ENCODE measurements around the gene ZNF750.

The ZNF750 gene

DNA sequence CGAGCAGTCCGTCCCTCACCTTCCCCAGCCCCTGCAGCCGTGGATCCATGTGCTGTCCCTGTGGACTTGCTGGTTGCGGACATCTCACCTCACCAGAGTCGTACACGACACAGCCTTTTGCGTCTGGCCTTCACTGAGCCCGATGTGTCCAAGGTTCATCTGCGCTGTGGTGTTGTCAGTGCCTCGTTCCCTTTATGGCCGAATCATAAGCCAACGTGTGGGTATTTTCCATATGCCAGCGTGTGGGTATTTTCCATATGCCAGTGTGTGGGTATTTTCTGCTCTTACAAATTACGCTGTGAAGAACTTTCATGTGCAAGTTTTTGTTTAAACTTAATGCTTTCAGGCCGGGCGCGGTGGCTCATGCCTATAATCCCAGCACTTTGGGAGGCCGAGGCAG lies 56.3 kb downstream of the ZNF750 start:
- Histone ChIP-seq H3F3A (ENCODE audit: control insufficient read depth, insufficient read depth) (no peaks in the 10 kb centered on the region), H4K20me1 (ENCODE audit: control insufficient read depth, insufficient read depth, low read depth, low read length) (no peaks in the 10 kb centered on the region), H3K9me3 (ENCODE audit: control insufficient read depth, insufficient read depth, low read length) (no peaks in the 10 kb centered on the region), H3K4me2 (ENCODE audit: low read length) (no peak overlapping the region), H3K36me3 (ENCODE audit: control insufficient read depth, low read length) (peaks cover 30% of the 10 kb centered on the region), H3K79me2 (ENCODE audit: control insufficient read depth, low read length) (no peaks in the 10 kb centered on the region), H3K27ac (ENCODE audit: low read depth, low read length) (no peak overlapping the region), H3K9me2 (replicated peaks; ENCODE audit: control insufficient read depth, low read length) (no peaks in the 10 kb centered on the region), H3K4me1 (ENCODE audit: control insufficient read depth, low read length) (peaks cover 4% of the 10 kb centered on the region), H3K27me3 (ENCODE audit: control insufficient read depth, low read length) (no peaks in the 10 kb centered on the region), H3K4me3 (ENCODE audit: low read length) (no peak overlapping the region)
- TF ChIP-seq, protein P1, sequence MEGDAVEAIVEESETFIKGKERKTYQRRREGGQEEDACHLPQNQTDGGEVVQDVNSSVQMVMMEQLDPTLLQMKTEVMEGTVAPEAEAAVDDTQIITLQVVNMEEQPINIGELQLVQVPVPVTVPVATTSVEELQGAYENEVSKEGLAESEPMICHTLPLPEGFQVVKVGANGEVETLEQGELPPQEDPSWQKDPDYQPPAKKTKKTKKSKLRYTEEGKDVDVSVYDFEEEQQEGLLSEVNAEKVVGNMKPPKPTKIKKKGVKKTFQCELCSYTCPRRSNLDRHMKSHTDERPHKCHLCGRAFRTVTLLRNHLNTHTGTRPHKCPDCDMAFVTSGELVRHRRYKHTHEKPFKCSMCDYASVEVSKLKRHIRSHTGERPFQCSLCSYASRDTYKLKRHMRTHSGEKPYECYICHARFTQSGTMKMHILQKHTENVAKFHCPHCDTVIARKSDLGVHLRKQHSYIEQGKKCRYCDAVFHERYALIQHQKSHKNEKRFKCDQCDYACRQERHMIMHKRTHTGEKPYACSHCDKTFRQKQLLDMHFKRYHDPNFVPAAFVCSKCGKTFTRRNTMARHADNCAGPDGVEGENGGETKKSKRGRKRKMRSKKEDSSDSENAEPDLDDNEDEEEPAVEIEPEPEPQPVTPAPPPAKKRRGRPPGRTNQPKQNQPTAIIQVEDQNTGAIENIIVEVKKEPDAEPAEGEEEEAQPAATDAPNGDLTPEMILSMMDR (IDR thresholded peaks at IDR 0.05; ENCODE audit: low read depth, low read length, poor library complexity, severe bottlenecking): no peak
- no peak for TF ChIP-seq EZH2phosphoT487 (IDR thresholded peaks at IDR 0.05; ENCODE audit: borderline replicate concordance, low read length)

- Histone ChIP-seq H3K4me2 (ENCODE audit: low read length) (no peak overlapping the region), H3K36me3 (ENCODE audit: control insufficient read depth, low read length) (peaks cover 30% of the 10 kb centered on the region), H4K20me1 (ENCODE audit: control insufficient read depth, insufficient read depth, low read depth, low read length) (no peaks in the 10 kb centered on the region)
Measured at GRCh38 chr17:82782657-82783207, 57.1 kb downstream of the ZNF750 start.

DNA sequence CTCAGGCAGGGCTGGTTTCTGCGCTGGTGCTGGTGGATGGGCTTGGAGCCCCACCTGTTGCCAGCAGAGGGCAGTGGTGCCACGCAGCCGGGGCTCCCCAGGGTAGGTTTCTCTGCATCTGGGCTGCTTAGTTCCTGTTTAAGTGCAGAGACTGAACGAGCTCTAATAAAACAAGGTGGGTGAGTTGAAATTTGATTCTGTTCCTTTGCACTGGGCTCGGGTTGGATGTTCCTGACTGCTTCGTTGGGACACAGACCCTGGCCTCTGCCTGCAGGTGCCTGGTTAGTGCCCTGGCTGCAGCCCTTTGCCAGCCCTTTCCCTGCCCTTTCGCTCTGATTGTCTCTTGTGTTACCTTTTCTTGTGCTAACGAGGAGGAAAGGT lies 57.9 kb downstream of the ZNF750 start:
- no peaks in the 10 kb centered on the region for H3K9me3 ChIP-seq (ENCODE audit: control insufficient read depth, insufficient read depth, low read length)
- H4K20me1 ChIP-seq (ENCODE audit: control insufficient read depth, insufficient read depth, low read depth, low read length): no peaks in the 10 kb centered on the region
- H3K27me3 ChIP-seq (ENCODE audit: control insufficient read depth, low read length): no peaks in the 10 kb centered on the region
- H3K4me1 ChIP-seq (ENCODE audit: control insufficient read depth, low read length): peaks cover 4% of the 10 kb centered on the region
- peaks cover 2% of the 10 kb centered on the region; the same call in 1 of the 2 replicates for H3F3A ChIP-seq (ENCODE audit: control insufficient read depth, insufficient read depth)
- no peak overlapping the region for H3K4me2 ChIP-seq (ENCODE audit: low read length)
- H3K4me3 ChIP-seq (ENCODE audit: low read length): no peak overlapping the region
- no peaks in the 10 kb centered on the region for H3K9me2 ChIP-seq (replicated peaks; ENCODE audit: control insufficient read depth, low read length)
- no peaks in the 10 kb centered on the region for H3K79me2 ChIP-seq (ENCODE audit: control insufficient read depth, low read length)
- TF ChIP-seq, protein P1 (IDR thresholded peaks at IDR 0.05; ENCODE audit: low read depth, low read length, poor library complexity, severe bottlenecking): peak; percentile 96
- no peak for TF ChIP-seq EZH2phosphoT487 (IDR thresholded peaks at IDR 0.05; ENCODE audit: borderline replicate concordance, low read length)
- H3K27ac ChIP-seq (ENCODE audit: low read depth, low read length): no peak overlapping the region
- peaks cover 30% of the 10 kb centered on the region for H3K36me3 ChIP-seq (ENCODE audit: control insufficient read depth, low read length)

More at GRCh38 chr17:82782657-82783207, 57.1 kb downstream of the ZNF750 start:
- H3K9me2 ChIP-seq (replicated peaks; ENCODE audit: control insufficient read depth, low read length): no peaks in the 10 kb centered on the region
- no peaks in the 10 kb centered on the region for H3F3A ChIP-seq (ENCODE audit: control insufficient read depth, insufficient read depth)
- H3K27ac ChIP-seq (ENCODE audit: low read depth, low read length): no peak overlapping the region
- H3K4me1 ChIP-seq (ENCODE audit: control insufficient read depth, low read length): peaks cover 4% of the 10 kb centered on the region
- H3K27me3 ChIP-seq (ENCODE audit: control insufficient read depth, low read length): no peaks in the 10 kb centered on the region
- no peaks in the 10 kb centered on the region for H3K9me3 ChIP-seq (ENCODE audit: control insufficient read depth, insufficient read depth, low read length)
- TF ChIP-seq, protein P1 (IDR thresholded peaks at IDR 0.05; ENCODE audit: low read depth, low read length, poor library complexity, severe bottlenecking): no peak
- TF ChIP-seq EZH2phosphoT487 (IDR thresholded peaks at IDR 0.05; ENCODE audit: borderline replicate concordance, low read length): no peak
- H3K79me2 ChIP-seq (ENCODE audit: control insufficient read depth, low read length): no peaks in the 10 kb centered on the region
- no peak overlapping the region for H3K4me3 ChIP-seq (ENCODE audit: low read length)

All from DOHH2 (cell line).